ENCODE results near the gene UBQLN1.

DNA sequence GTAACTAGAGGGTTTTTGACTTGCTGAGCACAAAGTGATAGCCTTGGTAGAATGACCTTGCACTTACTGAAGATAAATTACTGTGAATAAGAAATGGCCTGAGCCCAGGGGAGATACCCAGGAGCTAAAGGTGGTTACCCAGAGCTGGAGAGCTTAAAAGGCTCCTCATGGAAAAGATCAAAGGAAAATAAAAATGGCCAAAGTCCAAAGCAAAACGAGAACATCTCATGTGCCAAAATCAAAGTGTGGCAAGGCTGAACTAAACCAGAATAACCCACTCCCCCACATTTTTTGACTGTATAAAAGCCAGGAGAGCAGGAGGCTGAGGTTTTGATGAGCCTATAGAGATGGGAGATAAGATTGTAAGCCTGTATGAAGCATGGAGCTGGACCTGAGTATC is 70.4 kb downstream of the UBQLN1 start:
- TF ChIP-seq, protein P1, sequence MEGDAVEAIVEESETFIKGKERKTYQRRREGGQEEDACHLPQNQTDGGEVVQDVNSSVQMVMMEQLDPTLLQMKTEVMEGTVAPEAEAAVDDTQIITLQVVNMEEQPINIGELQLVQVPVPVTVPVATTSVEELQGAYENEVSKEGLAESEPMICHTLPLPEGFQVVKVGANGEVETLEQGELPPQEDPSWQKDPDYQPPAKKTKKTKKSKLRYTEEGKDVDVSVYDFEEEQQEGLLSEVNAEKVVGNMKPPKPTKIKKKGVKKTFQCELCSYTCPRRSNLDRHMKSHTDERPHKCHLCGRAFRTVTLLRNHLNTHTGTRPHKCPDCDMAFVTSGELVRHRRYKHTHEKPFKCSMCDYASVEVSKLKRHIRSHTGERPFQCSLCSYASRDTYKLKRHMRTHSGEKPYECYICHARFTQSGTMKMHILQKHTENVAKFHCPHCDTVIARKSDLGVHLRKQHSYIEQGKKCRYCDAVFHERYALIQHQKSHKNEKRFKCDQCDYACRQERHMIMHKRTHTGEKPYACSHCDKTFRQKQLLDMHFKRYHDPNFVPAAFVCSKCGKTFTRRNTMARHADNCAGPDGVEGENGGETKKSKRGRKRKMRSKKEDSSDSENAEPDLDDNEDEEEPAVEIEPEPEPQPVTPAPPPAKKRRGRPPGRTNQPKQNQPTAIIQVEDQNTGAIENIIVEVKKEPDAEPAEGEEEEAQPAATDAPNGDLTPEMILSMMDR (IDR thresholded peaks at IDR 0.05) = no peak
- TF ChIP-seq POLR2A (IDR thresholded peaks at IDR 0.05) = no peak

Data from testis (tissue), 2 donors.